ENCODE results near the gene SH2D7.

DNA sequence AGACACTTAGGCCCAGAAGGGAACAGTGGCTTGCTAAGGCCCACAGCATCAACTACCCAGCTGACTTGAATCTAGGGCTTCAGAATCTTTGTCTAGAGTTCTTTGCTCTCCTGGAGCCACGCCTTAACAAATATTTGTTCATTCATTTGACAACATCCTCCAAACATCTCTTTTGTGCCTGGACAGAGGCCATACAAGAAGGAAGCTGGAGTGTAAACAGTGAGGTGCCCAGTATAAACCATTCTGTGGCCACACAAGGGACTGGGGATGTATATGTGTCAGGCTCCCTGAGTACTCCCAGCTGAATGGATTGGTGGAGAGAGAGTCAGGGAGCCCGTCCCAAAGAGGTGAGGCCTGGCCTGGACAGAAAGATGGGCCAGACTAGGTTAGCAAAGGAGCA is 35.5 kb downstream of the SH2D7 start:
- TF ChIP-seq JUN (CRISPR knock-in tag; IDR thresholded peaks at IDR 0.05) (no peak), KAT7 (CRISPR knock-in tag; IDR thresholded peaks at IDR 0.05; ENCODE audit: borderline replicate concordance) (no peak), ESRRA (CRISPR knock-in tag; IDR thresholded peaks at IDR 0.05; ENCODE audit: borderline replicate concordance) (no peak), CBFB (CRISPR knock-in tag; IDR thresholded peaks at IDR 0.05; ENCODE audit: low read depth) (no peak), ZNF138 (CRISPR knock-in tag; conservative IDR thresholded peaks at IDR 0.05) (no peak), ZNF121 (CRISPR knock-in tag; IDR thresholded peaks at IDR 0.05) (no peak), SMAD4 (CRISPR knock-in tag; IDR thresholded peaks at IDR 0.05) (no peak), CREM (CRISPR knock-in tag; IDR thresholded peaks at IDR 0.05) (no peak), ZBTB21 (CRISPR knock-in tag; IDR thresholded peaks at IDR 0.05; ENCODE audit: borderline replicate concordance) (no peak)
- TF ChIP-seq, protein P1, sequence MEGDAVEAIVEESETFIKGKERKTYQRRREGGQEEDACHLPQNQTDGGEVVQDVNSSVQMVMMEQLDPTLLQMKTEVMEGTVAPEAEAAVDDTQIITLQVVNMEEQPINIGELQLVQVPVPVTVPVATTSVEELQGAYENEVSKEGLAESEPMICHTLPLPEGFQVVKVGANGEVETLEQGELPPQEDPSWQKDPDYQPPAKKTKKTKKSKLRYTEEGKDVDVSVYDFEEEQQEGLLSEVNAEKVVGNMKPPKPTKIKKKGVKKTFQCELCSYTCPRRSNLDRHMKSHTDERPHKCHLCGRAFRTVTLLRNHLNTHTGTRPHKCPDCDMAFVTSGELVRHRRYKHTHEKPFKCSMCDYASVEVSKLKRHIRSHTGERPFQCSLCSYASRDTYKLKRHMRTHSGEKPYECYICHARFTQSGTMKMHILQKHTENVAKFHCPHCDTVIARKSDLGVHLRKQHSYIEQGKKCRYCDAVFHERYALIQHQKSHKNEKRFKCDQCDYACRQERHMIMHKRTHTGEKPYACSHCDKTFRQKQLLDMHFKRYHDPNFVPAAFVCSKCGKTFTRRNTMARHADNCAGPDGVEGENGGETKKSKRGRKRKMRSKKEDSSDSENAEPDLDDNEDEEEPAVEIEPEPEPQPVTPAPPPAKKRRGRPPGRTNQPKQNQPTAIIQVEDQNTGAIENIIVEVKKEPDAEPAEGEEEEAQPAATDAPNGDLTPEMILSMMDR (IDR thresholded peaks at IDR 0.05): no peak
- TF ChIP-seq, protein P2, sequence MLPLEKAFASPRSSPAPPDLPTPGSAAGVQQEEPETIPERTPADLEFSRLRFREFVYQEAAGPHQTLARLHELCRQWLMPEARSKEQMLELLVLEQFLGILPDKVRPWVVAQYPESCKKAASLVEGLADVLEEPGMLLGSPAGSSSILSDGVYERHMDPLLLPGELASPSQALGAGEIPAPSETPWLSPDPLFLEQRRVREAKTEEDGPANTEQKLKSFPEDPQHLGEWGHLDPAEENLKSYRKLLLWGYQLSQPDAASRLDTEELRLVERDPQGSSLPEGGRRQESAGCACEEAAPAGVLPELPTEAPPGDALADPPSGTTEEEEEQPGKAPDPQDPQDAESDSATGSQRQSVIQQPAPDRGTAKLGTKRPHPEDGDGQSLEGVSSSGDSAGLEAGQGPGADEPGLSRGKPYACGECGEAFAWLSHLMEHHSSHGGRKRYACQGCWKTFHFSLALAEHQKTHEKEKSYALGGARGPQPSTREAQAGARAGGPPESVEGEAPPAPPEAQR (CRISPR knock-in tag; IDR thresholded peaks at IDR 0.05): no peak
- TF ChIP-seq, protein P3, sequence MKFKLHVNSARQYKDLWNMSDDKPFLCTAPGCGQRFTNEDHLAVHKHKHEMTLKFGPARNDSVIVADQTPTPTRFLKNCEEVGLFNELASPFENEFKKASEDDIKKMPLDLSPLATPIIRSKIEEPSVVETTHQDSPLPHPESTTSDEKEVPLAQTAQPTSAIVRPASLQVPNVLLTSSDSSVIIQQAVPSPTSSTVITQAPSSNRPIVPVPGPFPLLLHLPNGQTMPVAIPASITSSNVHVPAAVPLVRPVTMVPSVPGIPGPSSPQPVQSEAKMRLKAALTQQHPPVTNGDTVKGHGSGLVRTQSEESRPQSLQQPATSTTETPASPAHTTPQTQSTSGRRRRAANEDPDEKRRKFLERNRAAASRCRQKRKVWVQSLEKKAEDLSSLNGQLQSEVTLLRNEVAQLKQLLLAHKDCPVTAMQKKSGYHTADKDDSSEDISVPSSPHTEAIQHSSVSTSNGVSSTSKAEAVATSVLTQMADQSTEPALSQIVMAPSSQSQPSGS (CRISPR knock-in tag; IDR thresholded peaks at IDR 0.05; ENCODE audit: borderline replicate concordance, low read depth): no peak
- TF ChIP-seq, protein P4, sequence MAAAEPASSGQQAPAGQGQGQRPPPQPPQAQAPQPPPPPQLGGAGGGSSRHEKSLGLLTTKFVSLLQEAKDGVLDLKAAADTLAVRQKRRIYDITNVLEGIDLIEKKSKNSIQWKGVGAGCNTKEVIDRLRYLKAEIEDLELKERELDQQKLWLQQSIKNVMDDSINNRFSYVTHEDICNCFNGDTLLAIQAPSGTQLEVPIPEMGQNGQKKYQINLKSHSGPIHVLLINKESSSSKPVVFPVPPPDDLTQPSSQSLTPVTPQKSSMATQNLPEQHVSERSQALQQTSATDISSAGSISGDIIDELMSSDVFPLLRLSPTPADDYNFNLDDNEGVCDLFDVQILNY (CRISPR knock-in tag; IDR thresholded peaks at IDR 0.05): no peak
